ENCODE data around the gene MPG.
"Not testable (repeated sequence)": the region's sequence is repeated elsewhere in the genome, so short reads cannot be mapped to it uniquely, and the experiment has no call there.

The MPG gene

GRCh38 chr16:119295-119694 lies 41.3 kb downstream of the MPG start:
- no peak for DNase-seq

- no peak for DNase-seq
Measured at GRCh38 chr16:119835-120491, 41.9 kb downstream of the MPG start.

DNA sequence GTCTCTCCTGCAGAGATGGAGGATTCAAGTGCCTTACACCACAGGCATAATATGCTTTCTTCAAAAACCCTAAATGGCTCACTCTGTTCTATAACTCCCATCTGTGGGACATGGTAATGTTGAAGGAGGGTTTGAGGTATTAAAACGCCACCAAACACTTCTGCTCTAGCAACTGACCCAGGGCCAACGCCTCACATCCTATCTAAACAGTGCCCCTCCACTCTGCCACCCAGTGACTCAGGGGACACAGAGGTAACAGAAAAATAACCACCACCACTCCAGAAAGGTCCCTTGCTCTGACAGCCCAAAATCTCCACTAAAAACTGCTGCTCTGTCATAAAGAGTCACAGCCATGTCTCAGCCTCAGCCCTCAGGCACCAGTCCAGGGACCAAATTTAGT lies 42.7 kb downstream of the MPG start:
- DNase-seq: no peak

DNA sequence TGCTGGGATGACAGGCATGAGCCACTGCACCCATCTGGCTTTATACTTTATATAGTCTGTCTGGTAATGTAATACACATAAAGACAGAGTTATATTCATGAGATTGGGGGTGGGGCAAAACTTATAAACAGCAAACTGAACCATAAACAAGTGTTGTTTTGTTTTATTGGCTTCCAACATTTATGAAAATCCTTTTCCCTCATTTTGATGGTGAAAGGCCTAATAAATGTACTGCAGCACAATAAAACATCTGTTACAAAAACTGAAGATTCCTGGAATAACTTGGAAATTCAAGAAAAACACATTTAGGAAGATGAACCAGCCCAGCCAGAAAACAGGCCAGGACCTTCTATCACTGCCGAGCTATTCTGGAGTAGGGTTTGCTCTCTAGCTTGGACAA lies 44.3 kb downstream of the MPG start:
- no peak for DNase-seq

- DNase-seq: not testable (repeated sequence)
Measured at GRCh38 chr16:123558-124350, 45.7 kb downstream of the MPG start.

GRCh38 chr16:125011-125410 lies 47.0 kb downstream of the MPG start:
- no peak for DNase-seq

- no peak for DNase-seq
Measured at GRCh38 chr16:129075-129474, 51.0 kb downstream of the MPG start.

DNA sequence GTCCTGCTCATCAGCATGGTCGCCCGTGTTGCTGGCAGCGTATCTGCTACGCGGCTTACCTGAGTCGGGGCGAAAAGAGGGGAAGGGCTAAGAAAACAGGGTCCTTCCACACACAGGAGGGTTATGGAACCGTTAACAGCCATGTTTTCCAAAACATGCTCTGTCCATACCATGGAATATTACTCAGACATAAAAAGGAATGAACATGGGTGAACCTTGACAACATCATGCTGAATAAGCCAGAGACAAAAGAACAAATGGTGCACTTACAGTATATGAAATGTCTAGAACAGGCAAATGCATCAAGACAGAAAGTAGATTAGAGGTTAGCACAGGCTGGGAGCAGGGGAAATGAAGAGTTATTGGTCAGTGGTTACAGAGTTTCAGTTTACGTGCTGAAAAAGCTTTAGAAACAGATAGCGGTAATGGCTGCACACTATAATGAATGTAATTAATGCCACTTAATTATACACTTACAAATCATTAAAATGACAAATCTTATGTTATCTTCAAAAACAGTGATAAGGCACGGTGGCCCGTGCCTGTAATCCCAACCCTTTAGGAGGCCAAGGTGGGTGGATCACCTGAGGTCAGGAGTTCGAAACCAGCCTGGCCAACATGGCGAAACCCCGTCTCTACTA lies 52.6 kb downstream of the MPG start:
- DNase-seq: no peak

- DNase-seq: no peak
Measured at GRCh38 chr16:132120-132519, 54.1 kb downstream of the MPG start.

- no peak for DNase-seq
Measured at GRCh38 chr16:133716-134115, 55.7 kb downstream of the MPG start.

Data from stimulated activated CD8-positive, alpha-beta memory T cell treated with anti-CD3 and anti-CD28 coated beads, Interleukin-4, amount 100 ng/mL, for 48 hours (primary cell).